Measurements from ENCODE around the gene RAI1. TPM values are rescaled to one million over a fixed set of nuclear protein-coding genes. Genes with fewer than 3 reads are reported as not detected.

RAI1 gene
- polyA plus RNA-seq, 3 donors from 2014 or later, result 1.5 to 6.2 (median 2.0) TPM

- Mint-ChIP-seq H3K9me3 (no peaks in the 10 kb centered on the region), H3K36me3 (no peaks in the 10 kb centered on the region), H3K4me1 (peaks cover 54 to 67% of the 10 kb centered on the region in 2 donors), H3K4me3 (peak overlapping the region; percentile 47 to 73 (median 63)), H3K27ac (peak overlapping the region; percentile 98 to 100 (median 99)), H3K27me3 (ENCODE audit: low read depth in 3 of 3) (peaks cover 5 to 15% (median 8%) of the 10 kb centered on the region in 3 donors)
- DNase-seq, result no peak
Observed at GRCh38 chr17:17692353-17693252, 11.3 kb downstream of the RAI1 start.

- H3K9me3 Mint-ChIP-seq, result no peaks in the 10 kb centered on the region
- H3K4me3 Mint-ChIP-seq, result peak overlapping the region; percentile 83 to 90 (median 87)
- peak overlapping the region; percentile 98 to 100 (median 99) for H3K27ac Mint-ChIP-seq
- H3K4me1 Mint-ChIP-seq, result peaks cover 57 to 71% of the 10 kb centered on the region in 2 donors
- no peak for DNase-seq
- peaks cover 5 to 15% (median 8%) of the 10 kb centered on the region in 3 donors for H3K27me3 Mint-ChIP-seq (ENCODE audit: low read depth in 3 of 3)
- no peaks in the 10 kb centered on the region for H3K36me3 Mint-ChIP-seq
Observed at GRCh38 chr17:17693253-17694168, 12.3 kb downstream of the RAI1 start.

- Mint-ChIP-seq H3K36me3 (no peaks in the 10 kb centered on the region), H3K9me3 (no peaks in the 10 kb centered on the region), H3K27ac (peak overlapping the region; percentile 98 to 100 (median 99)), H3K27me3 (ENCODE audit: low read depth in 3 of 3) (peaks cover 5 to 15% (median 8%) of the 10 kb centered on the region in 3 donors), H3K4me3 (peak overlapping the region; percentile 90 to 93 (median 92)), H3K4me1 (peaks cover 57 to 80% of the 10 kb centered on the region in 2 donors)
- DNase-seq, result peak; percentile 80 to 81 (median 81)
Observed at GRCh38 chr17:17694169-17695081, 13.2 kb downstream of the RAI1 start.

DNA sequence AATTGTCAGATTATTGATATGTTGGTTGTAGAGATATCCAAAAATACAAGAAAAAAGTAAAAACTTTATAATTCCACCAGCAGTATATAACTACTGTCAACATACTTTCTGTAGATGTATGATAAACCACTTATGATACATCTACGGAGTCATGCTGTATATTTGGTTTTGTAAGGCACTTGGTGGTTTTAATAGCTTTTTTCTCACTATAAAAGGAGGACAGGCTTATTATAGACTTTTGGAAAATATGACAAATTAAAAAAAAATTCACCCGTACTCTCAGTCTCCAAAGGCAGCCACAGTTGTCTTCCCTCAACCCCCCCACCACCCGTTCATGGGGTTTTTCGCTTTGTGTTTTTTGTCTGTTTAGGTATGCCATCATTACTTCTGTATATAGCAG, 14.8 kb downstream of the RAI1 start:
- no peak for DNase-seq
- H3K4me3 Mint-ChIP-seq, result peak overlapping the region; percentile 90 to 93 (median 92)
- peaks cover 55 to 75% of the 10 kb centered on the region in 2 donors for H3K4me1 Mint-ChIP-seq
- H3K36me3 Mint-ChIP-seq, result no peaks in the 10 kb centered on the region
- peaks cover 5 to 19% (median 8%) of the 10 kb centered on the region in 3 donors for H3K27me3 Mint-ChIP-seq (ENCODE audit: low read depth in 3 of 3)
- no peaks in the 10 kb centered on the region for H3K9me3 Mint-ChIP-seq
- peak overlapping the region; percentile 91 to 99 (median 95) for H3K27ac Mint-ChIP-seq

- peaks cover 47 to 68% of the 10 kb centered on the region in 2 donors for H3K4me1 Mint-ChIP-seq
- no peak for DNase-seq
- no peaks in the 10 kb centered on the region for H3K9me3 Mint-ChIP-seq
Observed at GRCh38 chr17:17696882-17697633, 15.8 kb downstream of the RAI1 start.

GRCh38 chr17:17698371-17698770, 17.1 kb downstream of the RAI1 start:
- peaks cover 42 to 55% of the 10 kb centered on the region in 2 donors for H3K4me1 Mint-ChIP-seq
- peak overlapping the region in 3 of 6 donors; percentile 3 to 81 (median 58) for H3K27ac Mint-ChIP-seq
- no peak overlapping the region for H3K4me3 Mint-ChIP-seq

More at GRCh38 chr17:17696882-17697633, 15.8 kb downstream of the RAI1 start:
- H3K27ac Mint-ChIP-seq, result peak overlapping the region; percentile 55 to 99 (median 82)
- H3K36me3 Mint-ChIP-seq, result no peaks in the 10 kb centered on the region
- peak overlapping the region; percentile 23 to 93 (median 44) for H3K4me3 Mint-ChIP-seq
- peaks cover 5 to 20% (median 9%) of the 10 kb centered on the region in 3 donors for H3K27me3 Mint-ChIP-seq (ENCODE audit: low read depth in 3 of 3)

GRCh38 chr17:17698869-17699351, 17.7 kb downstream of the RAI1 start:
- no peak for DNase-seq
- Mint-ChIP-seq H3K27ac (peak overlapping the region in 4 of 6 donors; percentile 3 to 81 (median 58)), H3K36me3 (no peaks in the 10 kb centered on the region), H3K27me3 (ENCODE audit: low read depth in 3 of 3) (peaks cover 5 to 16% (median 5%) of the 10 kb centered on the region in 3 donors), H3K4me1 (peaks cover 36 to 49% of the 10 kb centered on the region in 2 donors), H3K4me3 (peak overlapping the region in 1 of 5 donors; percentile 1), H3K9me3 (no peaks in the 10 kb centered on the region)

More at GRCh38 chr17:17698371-17698770, 17.1 kb downstream of the RAI1 start:
- no peaks in the 10 kb centered on the region for H3K9me3 Mint-ChIP-seq
- H3K27me3 Mint-ChIP-seq (ENCODE audit: low read depth in 3 of 3), result peaks cover 5 to 20% (median 9%) of the 10 kb centered on the region in 3 donors
- DNase-seq, result no peak
- H3K36me3 Mint-ChIP-seq, result no peaks in the 10 kb centered on the region

GRCh38 chr17:17699491-17699890, 18.2 kb downstream of the RAI1 start:
- DNase-seq, result no peak
- Mint-ChIP-seq H3K27me3 (ENCODE audit: low read depth in 3 of 3) (peaks cover 3 to 13% (median 5%) of the 10 kb centered on the region in 3 donors), H3K4me3 (no peak overlapping the region), H3K4me1 (peaks cover 33 to 45% of the 10 kb centered on the region in 2 donors), H3K36me3 (no peaks in the 10 kb centered on the region), H3K27ac (peak overlapping the region in 1 of 6 donors; percentile 69), H3K9me3 (no peaks in the 10 kb centered on the region)

DNA sequence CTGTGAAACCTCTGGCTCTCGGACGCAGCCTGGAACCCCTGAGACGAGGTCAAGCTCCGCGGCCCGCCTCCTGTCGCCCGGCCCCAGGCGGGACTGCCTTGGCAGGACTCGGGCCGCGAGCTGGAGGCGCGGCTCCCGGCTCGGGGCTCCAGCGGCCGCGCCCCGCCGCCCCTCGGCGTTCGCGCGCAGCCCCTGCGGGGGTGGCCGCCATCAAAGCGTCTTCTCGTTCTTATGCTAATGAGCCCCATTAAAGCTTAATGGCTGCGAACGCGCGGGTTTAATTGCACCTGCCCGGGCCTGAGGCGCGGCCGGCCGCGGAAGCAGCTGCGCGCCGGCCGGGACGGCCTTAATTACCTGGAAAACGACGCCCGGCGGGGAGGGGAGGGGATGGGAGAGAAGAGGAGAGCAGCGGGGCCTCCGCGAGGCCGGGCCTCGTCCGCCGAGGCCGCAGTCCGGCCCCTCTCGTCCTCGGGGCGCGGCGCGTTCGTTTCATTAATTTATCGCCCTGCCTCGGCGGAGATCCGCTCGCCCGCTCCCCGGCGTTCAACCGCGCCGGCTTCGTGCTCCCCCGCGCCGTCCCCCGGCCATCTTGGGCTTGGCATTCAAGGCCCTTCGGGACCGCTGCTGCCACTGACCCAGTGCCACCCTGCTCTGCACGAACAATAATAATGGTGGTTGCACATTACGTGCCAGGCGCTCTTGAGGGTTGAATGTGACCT, 19.2 kb downstream of the RAI1 start:
- Mint-ChIP-seq H3K36me3 (no peaks in the 10 kb centered on the region), H3K27ac (no peak overlapping the region), H3K4me3 (peak overlapping the region in 2 of 5 donors; percentile 40 to 42), H3K9me3 (no peaks in the 10 kb centered on the region), H3K4me1 (peaks cover 32 to 41% of the 10 kb centered on the region in 2 donors), H3K27me3 (ENCODE audit: low read depth in 3 of 3) (peaks cover 3 to 5% (median 3%) of the 10 kb centered on the region in 3 donors)
- no peak for DNase-seq

DNA sequence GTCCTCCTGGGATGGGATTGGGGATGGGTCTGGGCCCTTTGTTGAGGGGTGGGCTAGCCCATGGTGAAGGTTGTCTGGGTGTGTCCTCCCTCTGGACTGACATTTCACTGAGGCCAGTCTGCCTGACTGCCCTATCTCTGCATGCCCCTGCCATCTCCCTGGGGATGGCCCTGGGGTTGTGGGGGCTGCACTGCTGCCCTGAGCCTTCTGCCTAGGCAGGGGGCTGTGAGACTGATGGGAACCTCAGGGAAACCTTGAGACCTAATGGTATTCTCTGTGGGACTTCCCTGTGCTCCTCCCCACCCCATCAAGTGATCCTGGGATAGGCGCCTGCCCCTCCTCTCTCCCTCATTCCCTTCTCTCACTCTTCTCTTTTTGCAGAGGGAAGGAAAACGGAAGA, 19.9 kb downstream of the RAI1 start:
- no peak overlapping the region for H3K27ac Mint-ChIP-seq
- H3K4me3 Mint-ChIP-seq, result peak overlapping the region in 3 of 5 donors; percentile 21 to 40 (median 39)
- no peak for DNase-seq
- peaks cover 27 to 34% of the 10 kb centered on the region in 2 donors for H3K4me1 Mint-ChIP-seq
- H3K36me3 Mint-ChIP-seq, result no peaks in the 10 kb centered on the region
- H3K27me3 Mint-ChIP-seq (ENCODE audit: low read depth in 3 of 3), result peaks cover 2 to 5% (median 3%) of the 10 kb centered on the region in 3 donors
- H3K9me3 Mint-ChIP-seq, result no peaks in the 10 kb centered on the region

- H3K4me3 Mint-ChIP-seq, result peak overlapping the region in 2 of 5 donors; percentile 10 to 31
- no peaks in the 10 kb centered on the region for H3K9me3 Mint-ChIP-seq
- DNase-seq, result no peak
- no peaks in the 10 kb centered on the region for H3K36me3 Mint-ChIP-seq
- H3K4me1 Mint-ChIP-seq, result peaks cover 23 to 28% of the 10 kb centered on the region in 2 donors
- peak overlapping the region in 1 of 6 donors; percentile 18 for H3K27ac Mint-ChIP-seq
- H3K27me3 Mint-ChIP-seq (ENCODE audit: low read depth in 3 of 3), result peaks cover 2 to 5% (median 3%) of the 10 kb centered on the region in 3 donors
Observed at GRCh38 chr17:17701658-17702057, 20.4 kb downstream of the RAI1 start.

Measured in immature natural killer cell (primary cell).